Keratinocyte (primary cell): ENCODE results near the gene SMYD4. TPM values are rescaled to one million over a fixed set of nuclear protein-coding genes. Genes with fewer than 3 reads are reported as not detected.

Source experiments
- DNase-seq: peaks from one replicate; pipeline ENCODE4 v3.0.0-alpha.2; 2011; ENCODE audit warnings: low read depth, missing footprints, low spot score
- FAIRE-seq: peaks from 2 replicates; lab custom pipeline; 2011; peaks lifted over from hg19 to GRCh38; lab: Jason Lieb, UNC
- H2AFZ ChIP-seq: 2 replicates; pipeline ENCODE4 v1.6.0; 2012; ENCODE audit warnings: low read length, control low read depth, inconsistent platforms; ENCODE audit not compliant: control insufficient read depth
- H3K27ac ChIP-seq: 2 replicates; pipeline ENCODE4 v1.5.1; 2011; ENCODE audit warnings: low read length; ENCODE audit not compliant: control insufficient read depth, insufficient read depth
- H3K27me3 ChIP-seq: 3 replicates; pipeline ENCODE4 v1.6.0; 2011; ENCODE audit warnings: low read length; ENCODE audit not compliant: control insufficient read depth, insufficient read depth; ENCODE audit errors: extremely low read depth
- H3K36me3 ChIP-seq, 2 experiments: 2 replicates in 1 of 2; 3 replicates in 1 of 2; pipeline ENCODE4 v1.5.1; 2011; ENCODE audit warnings: low read length in 2 of 2, mild to moderate bottlenecking in 1 of 2; ENCODE audit not compliant: control insufficient read depth in 2 of 2, insufficient read depth in 2 of 2; ENCODE audit errors: extremely low read depth in 1 of 2
- H3K4me1 ChIP-seq: 3 replicates; pipeline ENCODE4 v1.5.1; 2011; ENCODE audit warnings: low read length; ENCODE audit not compliant: control insufficient read depth, insufficient read depth; ENCODE audit errors: extremely low read depth
- H3K4me2 ChIP-seq: 3 replicates; pipeline ENCODE4 v1.6.0; 2011; ENCODE audit warnings: low read depth, low read length; ENCODE audit not compliant: control insufficient read depth, insufficient read depth; ENCODE audit errors: extremely low read depth
- H3K4me3 ChIP-seq, 3 experiments: fragments of 200-600 bp in 1 of 3; sonication (generic) in 1 of 3; 2 replicates in 2 of 3; 3 replicates in 1 of 3; pipeline ENCODE4 v1.5.1; 2011 to 2016; ENCODE audit warnings: low read length in 3 of 3, mild to moderate bottlenecking in 3 of 3, control low read depth in 2 of 3, inconsistent platforms in 1 of 3, low read depth in 1 of 3, mixed read lengths in 1 of 3, mixed run types in 1 of 3, moderate library complexity in 1 of 3; ENCODE audit not compliant: control insufficient read depth in 2 of 3, insufficient read depth in 2 of 3; ENCODE audit errors: extremely low read depth in 1 of 3
- H3K79me2 ChIP-seq: 2 replicates; pipeline ENCODE4 v1.6.0; 2012; ENCODE audit warnings: low read length; ENCODE audit not compliant: control insufficient read depth, insufficient read depth
- H3K9ac ChIP-seq: 3 replicates; pipeline ENCODE4 v1.6.0; 2011; ENCODE audit warnings: low read length; ENCODE audit not compliant: control insufficient read depth, insufficient read depth; ENCODE audit errors: extremely low read depth
- H3K9me1 ChIP-seq: 3 replicates; pipeline ENCODE4 v1.6.0; 2011; ENCODE audit warnings: low read length; ENCODE audit not compliant: control insufficient read depth, insufficient read depth; ENCODE audit errors: extremely low read depth
- H3K9me3 ChIP-seq: 2 replicates; pipeline ENCODE4 v1.5.1; 2012; ENCODE audit warnings: low read depth, low read length; ENCODE audit not compliant: control insufficient read depth
- H4K20me1 ChIP-seq: 3 replicates; pipeline ENCODE4 v1.6.0; 2011; ENCODE audit warnings: low read length; ENCODE audit not compliant: control insufficient read depth, insufficient read depth; ENCODE audit errors: extremely low read depth
- EZH2 ChIP-seq: IDR thresholded peaks from one replicate; pipeline ENCODE4 v1.6.1; 2012; ENCODE audit warnings: inconsistent platforms, mild to moderate bottlenecking, low read length, moderate library complexity
- dilution Hi-C: fragments of 300-500 bp; cut with MboI; formaldehyde crosslinking; loops from one replicate; pipeline ENCODE4 v1.7.0; 2020; ENCODE audit warnings: low sequenced_read_pairs; ENCODE audit not compliant: extremely low pct_ligation_motif_present
- polyA plus RNA-seq, 5 experiments: library from polyadenylated mRNA; depleted of rRNA in 3 of 5; stranded (reverse) in 3 of 5; stranded (forward) in 1 of 5; unstranded in 1 of 5; fragments of >200 nt; gene quantifications; 1 replicate in 1 of 5; 2 replicates in 3 of 5; 3 replicates in 1 of 5; pipeline versions ENCODE4 v1.2.1 to v1.2.3, GENCODE V29; 2011 to 2012; ENCODE audit warnings: missing spikeins in 2 of 5, low read depth in 1 of 5, low replicate concordance in 1 of 5
- TF ChIP-seq, protein P1 (sequence below), 3 experiments: IDR thresholded peaks in 1 of 3; conservative IDR thresholded peaks in 1 of 3; optimal IDR thresholded peaks in 1 of 3; 2 replicates in 2 of 3; 3 replicates in 1 of 3; pipeline versions ENCODE3 to v1.5.1; 2011; ENCODE audit warnings: low read length in 3 of 3, mild to moderate bottlenecking in 3 of 3, moderate library complexity in 2 of 3, control low read depth in 1 of 3, inconsistent platforms in 1 of 3; ENCODE audit not compliant: insufficient read depth in 2 of 3; ENCODE audit errors: extremely low read depth in 1 of 3

Gene SMYD4
- polyA plus RNA-seq, 1 donor (not counting 4 experiments of a cell fraction or from before 2014, with no cell fraction given) = 6.3 TPM

DNA sequence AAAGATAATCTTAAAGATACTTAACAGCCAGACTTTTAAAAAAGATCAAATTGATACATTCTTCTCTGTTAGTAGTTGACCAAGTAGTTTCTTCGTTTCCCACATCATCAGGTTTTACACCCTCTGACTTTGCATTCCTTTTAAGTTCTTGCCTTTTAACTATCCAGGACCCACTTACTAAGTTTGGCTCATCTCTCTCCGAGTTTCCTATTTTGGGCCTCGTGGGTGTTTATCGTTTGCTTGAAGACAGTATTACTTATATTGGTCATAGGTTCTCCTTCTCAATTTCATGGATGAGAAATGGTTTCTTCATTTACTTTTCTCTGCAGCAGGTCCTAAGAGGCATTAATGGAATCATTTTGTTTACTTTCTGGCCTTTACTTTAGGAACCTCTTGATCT is 43.3 kb upstream of the SMYD4 start:
- Histone ChIP-seq H3K9ac (no peak overlapping the region), H3K36me3 (peaks cover 8 to 11% of the 10 kb centered on the region in 2 experiments), H3K4me2 (no peak overlapping the region), H3K4me1 (no peaks in the 10 kb centered on the region), H3K27me3 (no peaks in the 10 kb centered on the region), H3K79me2 (no peaks in the 10 kb centered on the region), H3K27ac (no peak overlapping the region), H3K9me1 (no peaks in the 10 kb centered on the region), H3K4me3 (no peak overlapping the region), H3K9me3 (no peaks in the 10 kb centered on the region), H2AFZ (no peak overlapping the region), H4K20me1 (no peaks in the 10 kb centered on the region)
- DNase-seq (no peak), FAIRE-seq (no peak)
- dilution Hi-C loops = no loop called here
- no peak for TF ChIP-seq EZH2
- TF ChIP-seq, protein P1, sequence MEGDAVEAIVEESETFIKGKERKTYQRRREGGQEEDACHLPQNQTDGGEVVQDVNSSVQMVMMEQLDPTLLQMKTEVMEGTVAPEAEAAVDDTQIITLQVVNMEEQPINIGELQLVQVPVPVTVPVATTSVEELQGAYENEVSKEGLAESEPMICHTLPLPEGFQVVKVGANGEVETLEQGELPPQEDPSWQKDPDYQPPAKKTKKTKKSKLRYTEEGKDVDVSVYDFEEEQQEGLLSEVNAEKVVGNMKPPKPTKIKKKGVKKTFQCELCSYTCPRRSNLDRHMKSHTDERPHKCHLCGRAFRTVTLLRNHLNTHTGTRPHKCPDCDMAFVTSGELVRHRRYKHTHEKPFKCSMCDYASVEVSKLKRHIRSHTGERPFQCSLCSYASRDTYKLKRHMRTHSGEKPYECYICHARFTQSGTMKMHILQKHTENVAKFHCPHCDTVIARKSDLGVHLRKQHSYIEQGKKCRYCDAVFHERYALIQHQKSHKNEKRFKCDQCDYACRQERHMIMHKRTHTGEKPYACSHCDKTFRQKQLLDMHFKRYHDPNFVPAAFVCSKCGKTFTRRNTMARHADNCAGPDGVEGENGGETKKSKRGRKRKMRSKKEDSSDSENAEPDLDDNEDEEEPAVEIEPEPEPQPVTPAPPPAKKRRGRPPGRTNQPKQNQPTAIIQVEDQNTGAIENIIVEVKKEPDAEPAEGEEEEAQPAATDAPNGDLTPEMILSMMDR (optimal IDR thresholded peaks at IDR 0.05 in 1 of 3, IDR thresholded peaks at IDR 0.05 in 1 of 3, conservative IDR thresholded peaks at IDR 0.05 in 1 of 3; ENCODE audit: extremely low read depth in 1 of 3, insufficient read depth in 2 of 3, low read length in 3 of 3) = no peak

DNA sequence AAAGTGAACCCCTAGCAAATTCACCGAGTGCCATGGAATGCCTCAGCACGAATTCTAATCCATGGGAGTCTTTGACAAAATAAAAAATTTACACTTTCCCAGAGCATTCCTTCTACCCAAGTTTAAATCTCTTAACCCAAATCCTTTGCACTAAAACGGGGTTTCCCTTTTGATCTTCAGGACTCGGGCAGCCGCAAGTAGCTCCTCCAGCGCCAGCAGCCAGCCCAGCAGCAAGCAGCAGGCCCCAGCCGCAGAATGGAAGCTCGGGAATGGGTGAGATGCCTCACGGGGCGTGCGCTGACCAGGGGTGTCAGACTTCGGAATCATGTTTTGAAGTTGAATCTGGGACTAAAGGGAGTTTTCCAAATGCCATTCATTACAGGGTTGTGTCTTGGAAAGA is 42.6 kb upstream of the SMYD4 start:
- TF ChIP-seq, protein P1 (optimal IDR thresholded peaks at IDR 0.05 in 1 of 3, IDR thresholded peaks at IDR 0.05 in 1 of 3, conservative IDR thresholded peaks at IDR 0.05 in 1 of 3; ENCODE audit: extremely low read depth in 1 of 3, insufficient read depth in 2 of 3, low read length in 3 of 3) = no peak
- no peak for TF ChIP-seq EZH2
- FAIRE-seq = no peak
- no peak overlapping the region for H3K4me3 ChIP-seq
- H3K9ac ChIP-seq = no peak overlapping the region
- H3K4me1 ChIP-seq = no peaks in the 10 kb centered on the region
- H3K27ac ChIP-seq = no peak overlapping the region
- H3K36me3 ChIP-seq = peaks cover 8 to 10% of the 10 kb centered on the region in 2 experiments
- H4K20me1 ChIP-seq = no peaks in the 10 kb centered on the region
- dilution Hi-C loops = no loop called here
- no peaks in the 10 kb centered on the region for H3K79me2 ChIP-seq
- H3K9me3 ChIP-seq = no peaks in the 10 kb centered on the region
- no peak for DNase-seq
- no peak overlapping the region for H3K4me2 ChIP-seq
- no peaks in the 10 kb centered on the region for H3K9me1 ChIP-seq
- H2AFZ ChIP-seq = no peak overlapping the region
- no peaks in the 10 kb centered on the region for H3K27me3 ChIP-seq
